HPDE6-E6E7 (cell line): Measurements from ENCODE around the gene TBCK.
"Not testable (repeated sequence)": the region's sequence is repeated elsewhere in the genome, so short reads cannot be mapped to it uniquely, and the experiment has no call there.

Experiments
- DNase-seq: peaks from one replicate; pipeline ENCODE4 v3.0.0; 2011; ENCODE audit warnings: missing footprints; ENCODE audit errors: extremely low spot score

TBCK gene

DNA sequence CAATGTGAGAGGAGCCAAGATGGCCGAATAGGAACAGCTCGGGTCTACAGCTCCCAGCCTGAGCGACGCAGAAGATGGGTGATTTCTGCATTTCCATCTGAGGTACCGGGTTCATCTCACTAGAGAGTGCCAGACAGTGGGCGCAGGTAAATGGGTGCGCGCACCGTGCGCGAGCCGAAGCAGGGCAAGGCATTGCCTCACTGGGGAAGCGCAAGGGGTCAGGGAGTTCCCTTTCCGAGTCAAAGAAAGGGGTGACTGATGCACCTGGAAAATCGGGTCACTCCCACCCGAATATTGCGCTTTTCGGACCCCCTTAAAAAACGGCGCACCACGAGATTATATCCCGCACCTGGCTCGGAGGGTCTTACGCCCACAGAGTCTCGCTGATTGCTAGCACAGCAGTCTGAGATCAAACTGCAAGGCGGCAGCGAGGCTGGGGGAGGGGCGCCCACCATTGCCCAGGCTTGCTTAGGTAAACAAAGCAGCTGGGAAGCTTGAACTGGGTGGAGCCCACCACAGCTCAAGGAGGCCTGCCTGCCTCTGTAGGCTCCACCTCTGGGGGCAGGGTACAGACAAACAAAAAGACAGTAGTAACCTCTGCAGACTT is 196.0 kb downstream of the TBCK start:
- DNase-seq = not testable (repeated sequence)

DNA sequence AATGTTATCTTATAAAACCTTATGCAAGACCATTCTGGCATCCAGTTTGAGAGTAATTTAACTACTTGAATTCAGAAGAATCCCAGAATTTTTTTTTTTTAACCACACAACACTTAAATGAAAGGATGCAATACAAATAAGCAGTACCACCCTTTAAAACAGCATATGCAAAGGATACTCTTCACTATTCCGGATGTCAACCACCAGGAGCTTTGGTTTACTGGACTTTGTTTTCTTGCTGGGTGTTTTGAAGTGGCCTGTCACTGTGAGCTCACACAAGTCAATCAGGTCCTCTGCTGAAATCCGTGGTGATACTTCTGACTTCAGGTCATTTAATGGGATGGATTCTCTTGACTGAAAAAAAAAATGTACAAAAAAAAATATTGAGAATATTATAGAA is 200.0 kb downstream of the TBCK start:
- DNase-seq = no peak

DNA sequence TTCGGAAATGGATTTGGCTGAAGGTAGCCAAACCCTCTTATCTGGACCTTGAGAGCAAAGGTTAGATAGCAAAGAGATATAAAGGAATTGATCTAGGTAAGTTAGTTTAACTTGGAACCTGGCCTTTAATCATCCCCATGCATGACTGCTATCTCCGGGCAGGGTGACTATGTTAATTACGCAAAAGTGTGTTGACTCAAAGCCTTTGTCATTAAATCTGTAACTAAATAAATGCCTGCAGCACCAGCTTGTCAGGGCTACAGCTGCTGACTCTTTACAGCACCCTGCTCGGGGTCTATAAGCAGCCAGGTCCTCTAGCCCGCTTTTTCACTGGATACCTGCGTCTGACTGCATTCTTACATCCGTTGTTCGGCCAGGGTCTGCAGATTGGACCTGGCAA is 201.7 kb downstream of the TBCK start:
- no peak for DNase-seq

DNA sequence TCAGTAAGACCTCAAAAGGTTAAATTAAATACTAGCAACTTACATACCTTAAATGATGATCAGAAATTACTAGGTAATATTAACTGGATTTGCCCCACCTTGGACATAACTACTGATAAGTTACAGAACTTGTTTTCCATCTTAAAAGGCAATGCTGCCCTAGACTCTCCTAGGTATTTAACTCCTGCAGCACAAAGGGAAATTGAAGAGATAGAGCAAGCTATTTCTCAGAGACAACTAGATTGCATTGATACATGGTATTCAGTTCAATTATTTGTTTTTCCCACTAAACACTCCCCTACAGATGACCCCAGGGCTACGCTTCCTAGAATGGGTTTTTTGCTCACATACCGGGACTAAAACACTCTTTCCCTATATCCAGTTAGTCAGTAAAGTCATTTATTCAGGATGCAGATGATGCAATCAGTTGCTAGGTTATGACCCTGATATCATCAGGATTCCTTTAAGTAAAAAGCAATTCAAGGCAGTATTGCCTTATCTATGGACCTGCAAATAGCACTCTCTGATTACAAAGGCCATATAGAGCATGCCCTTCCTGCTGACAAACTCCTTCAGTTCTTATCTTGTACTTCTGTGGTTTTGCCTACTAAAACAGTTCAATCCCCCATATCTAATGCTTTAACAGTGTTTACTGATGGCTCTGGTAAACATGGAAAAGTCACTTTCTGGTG is 204.1 kb downstream of the TBCK start:
- not testable (repeated sequence) for DNase-seq

DNA sequence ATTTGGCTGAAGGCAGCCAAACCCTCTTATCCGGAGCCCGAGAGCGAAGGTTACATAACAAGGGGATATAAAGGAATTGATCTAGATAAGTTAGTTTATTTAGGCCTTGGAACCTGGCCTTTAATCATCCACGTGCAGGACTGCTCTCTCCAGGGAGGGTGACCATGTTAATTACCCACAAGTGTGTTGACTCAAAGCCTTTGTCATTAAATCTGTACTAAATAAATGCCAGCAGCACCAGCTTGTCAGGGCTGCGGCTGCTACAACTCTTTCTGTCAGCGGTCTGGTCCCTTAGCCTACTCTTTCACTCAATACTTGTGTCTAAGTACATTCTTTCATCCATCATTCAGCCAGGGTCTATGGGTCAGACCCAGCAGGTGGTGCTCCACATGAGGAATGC is 206.1 kb downstream of the TBCK start:
- DNase-seq = no peak

DNA sequence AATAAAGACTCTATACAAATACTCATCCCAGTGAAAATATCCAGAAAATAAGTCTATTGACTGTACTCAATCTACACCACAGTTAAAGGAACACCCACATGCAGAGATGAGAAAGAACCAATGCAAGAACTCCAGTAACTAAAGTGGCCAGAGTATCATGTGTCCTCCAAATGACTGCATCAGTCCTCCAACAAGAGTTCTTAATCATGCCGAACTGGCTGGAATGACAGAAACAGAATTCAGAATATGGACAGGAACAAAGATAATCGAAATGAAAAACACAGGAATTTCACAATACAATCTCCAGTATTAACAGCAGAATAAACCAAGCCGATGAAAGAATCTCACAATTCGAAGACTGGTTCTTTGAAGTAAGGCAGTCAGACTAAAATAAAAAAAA is 210.3 kb downstream of the TBCK start:
- DNase-seq = no peak

DNA sequence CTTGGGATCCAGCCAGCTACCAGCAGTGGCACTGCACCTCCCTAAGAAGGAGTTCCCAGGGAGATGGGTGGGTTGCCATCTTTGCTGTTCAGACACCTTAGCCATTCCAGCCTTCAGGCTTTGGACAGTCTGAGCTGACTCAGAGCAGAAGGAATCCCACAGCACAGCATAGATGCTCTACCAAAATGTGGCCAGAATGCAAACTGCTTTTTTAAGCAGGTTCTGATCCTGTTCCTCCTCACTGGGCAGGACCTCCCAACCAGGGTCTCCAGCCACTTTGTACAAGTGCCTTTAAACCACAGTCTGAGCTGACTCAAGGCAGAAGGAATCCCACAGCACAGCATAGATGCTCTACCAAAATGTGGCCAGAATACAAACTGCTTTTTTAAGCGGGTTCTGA is 211.7 kb downstream of the TBCK start:
- DNase-seq = no peak

DNA sequence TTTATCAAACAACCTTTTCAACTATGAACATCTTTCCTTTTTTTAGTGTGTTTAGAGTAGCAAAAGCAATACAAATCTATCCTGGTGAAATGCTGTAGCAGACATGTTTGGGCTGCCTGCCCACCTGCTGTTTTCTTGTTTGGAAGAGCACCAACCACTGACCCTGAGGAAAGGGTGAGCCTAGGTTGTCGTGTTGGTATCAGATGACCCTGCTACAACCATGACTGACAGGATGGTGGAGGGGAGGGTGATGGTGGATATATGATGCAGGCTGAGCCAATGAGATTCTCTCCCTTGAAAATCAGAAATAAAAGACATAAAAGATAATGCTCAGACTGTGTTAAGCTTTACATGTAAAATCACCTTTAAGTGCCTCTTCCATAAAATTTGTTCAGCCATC is 219.6 kb downstream of the TBCK start:
- no peak for DNase-seq

DNA sequence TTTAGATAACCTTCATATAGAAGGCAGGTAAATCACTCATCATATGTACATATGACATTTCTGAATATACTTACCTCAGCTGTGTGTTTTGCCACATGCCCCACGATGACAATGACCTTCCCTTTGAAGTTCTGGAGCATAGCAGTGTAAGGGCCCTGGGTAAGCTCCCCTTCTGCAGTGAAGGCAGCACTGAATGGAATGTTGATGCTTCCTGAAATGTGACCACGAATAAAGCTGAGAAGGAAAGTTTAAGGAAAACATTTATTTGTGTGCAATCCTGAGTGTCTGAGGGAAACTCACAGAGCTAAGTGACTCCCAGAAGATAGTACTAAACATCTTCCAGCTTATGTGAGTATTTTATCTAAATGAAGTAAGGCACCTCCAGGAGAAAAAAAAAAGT is 220.6 kb downstream of the TBCK start:
- DNase-seq = no peak

DNA sequence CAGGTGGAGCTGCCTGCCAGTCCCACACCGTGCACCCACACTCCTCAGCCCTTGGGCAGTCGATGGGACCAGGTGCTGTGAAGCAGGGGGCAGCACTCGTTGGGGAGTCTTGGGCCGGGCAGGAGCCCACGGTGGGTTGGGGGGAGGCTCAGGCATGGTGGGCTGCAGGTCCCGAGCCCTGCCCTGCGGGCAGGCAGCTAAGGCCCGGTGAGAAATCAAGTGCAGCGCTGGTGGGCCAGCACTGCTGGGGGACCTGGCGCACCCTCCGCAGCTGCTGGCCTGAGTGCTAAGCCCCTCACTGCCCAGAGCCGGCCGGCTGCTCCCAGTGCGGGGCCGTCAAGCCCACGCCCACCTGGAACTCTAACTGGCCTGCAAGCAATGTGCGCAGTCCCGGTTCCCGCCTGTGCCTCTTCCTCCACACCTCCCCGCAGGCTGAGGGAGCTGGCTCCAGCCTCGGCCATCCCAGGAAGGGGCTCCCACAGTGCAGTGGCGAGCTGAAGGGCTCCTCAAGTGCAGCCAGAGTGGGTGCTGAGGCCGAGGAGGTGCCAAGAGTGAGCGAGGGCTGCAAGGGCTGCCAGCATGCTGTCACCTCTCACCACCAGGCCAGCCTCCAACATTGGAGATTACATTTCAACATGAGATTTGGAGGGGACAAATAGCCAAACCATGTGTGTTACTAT is 223.5 kb downstream of the TBCK start:
- no peak for DNase-seq

DNA sequence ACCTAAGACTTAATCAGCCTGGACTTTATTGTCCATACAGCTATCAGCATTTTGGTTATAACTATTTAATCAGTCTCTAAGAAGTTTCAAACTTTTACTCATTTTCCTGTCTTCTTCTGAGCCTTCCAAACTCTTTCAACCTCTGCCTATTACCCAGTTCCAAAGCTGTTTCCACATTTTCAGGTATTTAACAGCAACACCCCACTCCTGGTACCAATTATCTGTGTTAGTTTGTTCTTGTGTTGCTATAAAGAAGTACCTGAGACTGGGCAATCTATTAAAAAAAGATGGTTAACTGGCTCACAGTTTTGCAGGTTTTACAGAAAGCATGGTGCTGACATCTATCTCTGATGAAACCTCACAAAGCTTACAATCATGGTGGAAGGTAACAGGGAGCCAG is 225.2 kb downstream of the TBCK start:
- DNase-seq = no peak

DNA sequence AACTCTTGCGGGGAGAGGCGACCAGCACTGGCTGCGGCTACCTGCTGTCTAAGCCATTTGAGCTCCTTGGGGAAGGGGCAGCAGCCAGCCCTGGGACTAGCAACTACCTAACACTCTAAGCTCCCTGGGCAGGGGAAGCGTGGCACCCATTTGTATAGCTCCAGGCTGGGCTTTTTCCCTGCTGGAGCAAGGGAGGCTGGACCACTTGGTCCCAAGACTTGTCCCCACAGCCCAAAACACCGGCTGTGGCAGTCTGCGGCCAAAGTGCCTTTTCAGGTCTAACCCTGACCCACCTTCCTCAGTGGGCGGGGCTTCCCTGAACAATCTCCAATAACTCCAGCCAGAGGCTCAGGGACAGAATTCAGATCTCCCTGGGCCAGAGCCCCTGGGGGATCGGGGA is 232.9 kb downstream of the TBCK start:
- no peak for DNase-seq

DNA sequence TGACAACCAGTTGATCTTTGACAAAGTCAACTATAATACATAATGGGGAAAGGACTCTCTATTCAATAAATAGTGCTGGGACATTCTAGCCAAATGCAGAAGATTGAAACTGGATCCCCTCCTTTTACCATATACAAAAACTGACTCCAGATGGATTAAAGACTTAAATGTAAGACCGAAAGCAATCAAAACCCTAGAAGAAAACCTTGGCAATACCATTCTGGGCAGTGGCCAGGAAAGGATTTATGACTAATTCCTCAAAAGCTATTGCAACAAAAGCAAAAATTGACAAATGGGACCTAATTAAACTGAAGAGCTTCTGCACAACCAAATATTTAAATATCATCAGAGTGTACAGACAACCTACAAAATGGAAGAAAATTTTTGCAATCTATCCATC is 235.6 kb downstream of the TBCK start:
- DNase-seq = no peak

DNA sequence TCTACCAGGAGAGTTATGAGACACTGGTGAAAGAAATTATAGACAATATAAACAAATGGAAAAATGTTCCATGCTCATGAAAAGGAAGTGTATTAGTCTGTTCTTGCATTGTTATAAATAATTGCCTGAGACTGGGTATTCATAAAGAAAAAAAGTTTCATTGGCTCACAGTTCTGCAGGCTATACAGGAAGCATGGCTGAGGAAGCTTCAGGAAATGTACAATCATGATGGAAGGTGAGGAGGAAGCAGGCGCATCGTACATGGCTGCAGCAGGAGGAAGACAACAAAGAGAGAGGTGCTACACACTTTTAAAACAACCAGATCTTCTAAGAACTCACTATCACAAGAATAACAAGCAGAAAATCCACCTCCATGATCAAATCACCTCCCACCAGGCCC is 236.4 kb downstream of the TBCK start:
- DNase-seq = no peak

DNA sequence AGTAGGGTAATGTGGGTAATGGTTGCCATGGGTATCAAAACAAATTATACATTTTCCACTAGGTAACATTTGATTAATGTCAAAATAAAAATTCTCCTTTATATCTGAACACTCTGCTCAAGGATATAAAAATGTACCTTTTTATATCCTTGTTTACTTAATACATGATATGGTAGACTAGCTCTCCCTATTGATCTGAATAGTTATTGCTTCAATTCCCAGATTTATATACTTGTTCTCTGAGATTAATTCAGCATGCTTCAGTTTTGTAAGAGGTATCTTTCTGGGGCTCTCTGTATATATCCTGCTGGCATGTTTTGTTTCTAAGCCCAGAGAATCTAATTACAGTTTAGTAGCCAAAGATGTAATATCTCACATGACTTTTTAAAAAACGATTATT is 251.0 kb downstream of the TBCK start:
- DNase-seq = no peak

DNA sequence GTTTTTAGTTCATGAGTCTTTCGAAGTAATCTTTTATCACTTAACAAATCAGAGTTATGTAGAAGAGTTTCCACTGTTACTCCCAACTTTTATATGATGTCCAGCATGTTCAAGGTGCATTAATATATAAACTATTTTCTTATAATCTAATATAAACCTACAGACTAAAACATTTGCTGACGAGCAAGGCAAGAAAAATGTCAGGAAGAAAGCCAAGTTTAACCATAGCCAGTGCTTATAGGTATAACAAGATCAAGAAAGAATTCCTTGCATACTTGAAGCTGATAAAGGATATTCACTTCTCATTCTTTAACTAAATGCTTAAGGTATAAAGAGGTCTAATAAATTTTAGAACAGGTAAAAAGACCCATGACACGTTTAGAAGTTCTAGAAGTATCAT is 253.0 kb downstream of the TBCK start:
- no peak for DNase-seq

DNA sequence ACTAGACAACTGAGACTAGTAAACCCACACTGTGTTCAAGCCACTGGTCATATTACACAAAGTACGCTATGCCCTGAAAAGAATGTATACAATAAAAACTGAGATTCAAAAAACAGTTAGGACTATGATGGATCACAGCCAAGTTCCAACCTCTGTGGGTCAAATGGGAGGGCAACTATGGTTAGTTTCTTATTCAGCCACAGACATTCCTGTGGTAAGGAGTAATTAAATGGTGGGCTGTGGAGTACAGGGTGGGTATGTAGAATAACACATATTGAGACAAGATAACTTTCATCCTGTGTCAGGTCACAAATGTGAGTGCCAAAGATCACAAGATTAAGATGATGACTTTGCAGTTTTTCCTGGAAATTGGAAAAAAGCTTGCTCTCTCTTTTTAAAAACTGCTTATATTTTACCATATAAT is 253.5 kb downstream of the TBCK start:
- no peak for DNase-seq

DNA sequence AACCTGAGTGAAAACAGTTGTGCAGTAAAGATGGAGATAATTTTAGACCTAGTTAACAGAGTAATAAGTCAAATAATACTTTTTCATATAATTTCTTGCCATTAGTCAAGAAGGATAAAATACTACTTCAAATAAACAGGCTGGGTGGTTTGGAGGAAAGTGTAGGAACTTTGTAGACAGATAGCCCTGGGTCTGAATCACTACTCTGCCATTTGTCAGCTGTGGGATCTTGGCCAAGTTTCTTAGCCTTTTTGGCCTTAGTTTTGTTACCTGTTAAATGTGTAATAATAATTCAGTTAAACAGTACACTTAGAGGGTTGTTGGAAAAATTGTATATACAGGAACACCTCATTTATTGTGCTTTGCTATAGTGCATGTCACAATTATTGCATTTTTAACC is 257.1 kb downstream of the TBCK start:
- DNase-seq = no peak

DNA sequence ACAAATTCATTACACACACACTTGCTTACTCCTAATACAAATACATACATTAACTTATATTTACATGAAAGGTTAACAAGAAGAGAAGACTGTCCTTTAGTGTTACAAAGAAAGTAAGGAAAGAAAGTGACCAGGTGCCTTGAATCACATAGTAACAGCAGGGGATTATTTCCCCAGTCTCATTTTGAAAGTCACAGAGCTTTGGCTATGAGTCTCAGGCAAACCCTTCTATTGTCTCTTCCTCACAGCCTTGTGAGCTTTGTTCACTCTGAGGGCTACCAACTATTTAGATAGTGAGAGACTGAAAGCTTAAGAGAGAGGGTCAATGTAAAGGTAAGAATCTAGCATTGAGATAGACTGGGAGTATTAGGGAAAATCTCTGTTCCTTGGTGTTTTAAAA is 259.1 kb downstream of the TBCK start:
- DNase-seq = no peak

DNA sequence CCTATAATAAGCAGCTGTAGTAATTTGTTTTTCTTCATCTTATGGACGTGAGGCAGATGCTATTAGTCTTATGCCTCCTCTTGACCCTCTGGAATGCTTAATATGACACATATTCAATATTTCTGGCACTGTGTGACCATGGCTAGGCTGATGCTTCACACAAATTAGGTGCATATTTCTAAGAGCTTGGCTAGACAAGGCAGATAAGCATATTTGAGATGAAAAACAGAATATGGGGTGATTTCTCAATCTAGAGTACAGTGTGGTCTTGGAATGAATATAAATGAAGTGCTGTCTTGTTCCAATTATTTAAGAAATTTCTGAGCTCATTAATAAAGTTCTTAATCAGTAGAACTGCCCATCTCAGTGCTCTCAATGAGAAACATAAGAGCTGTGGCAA is 264.5 kb downstream of the TBCK start:
- no peak for DNase-seq

DNA sequence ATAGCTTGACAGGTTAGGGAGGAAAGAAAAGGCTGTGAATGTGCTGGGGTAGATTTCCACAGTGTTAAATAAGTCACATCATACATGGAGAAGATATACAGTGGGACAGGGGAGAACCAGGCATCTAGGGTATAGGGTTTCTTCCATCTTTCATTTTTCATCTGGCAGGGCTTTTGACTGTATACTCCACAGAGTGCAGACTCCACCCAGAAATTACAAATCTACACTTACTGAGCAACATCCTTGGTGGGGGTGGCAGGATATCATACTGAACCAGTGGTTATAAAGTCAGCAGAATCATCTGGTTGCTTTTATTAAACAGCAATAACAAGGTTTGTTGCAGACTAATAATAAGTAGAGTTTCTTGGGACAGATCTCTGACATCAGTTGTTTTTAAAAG is 266.5 kb downstream of the TBCK start:
- DNase-seq = no peak

DNA sequence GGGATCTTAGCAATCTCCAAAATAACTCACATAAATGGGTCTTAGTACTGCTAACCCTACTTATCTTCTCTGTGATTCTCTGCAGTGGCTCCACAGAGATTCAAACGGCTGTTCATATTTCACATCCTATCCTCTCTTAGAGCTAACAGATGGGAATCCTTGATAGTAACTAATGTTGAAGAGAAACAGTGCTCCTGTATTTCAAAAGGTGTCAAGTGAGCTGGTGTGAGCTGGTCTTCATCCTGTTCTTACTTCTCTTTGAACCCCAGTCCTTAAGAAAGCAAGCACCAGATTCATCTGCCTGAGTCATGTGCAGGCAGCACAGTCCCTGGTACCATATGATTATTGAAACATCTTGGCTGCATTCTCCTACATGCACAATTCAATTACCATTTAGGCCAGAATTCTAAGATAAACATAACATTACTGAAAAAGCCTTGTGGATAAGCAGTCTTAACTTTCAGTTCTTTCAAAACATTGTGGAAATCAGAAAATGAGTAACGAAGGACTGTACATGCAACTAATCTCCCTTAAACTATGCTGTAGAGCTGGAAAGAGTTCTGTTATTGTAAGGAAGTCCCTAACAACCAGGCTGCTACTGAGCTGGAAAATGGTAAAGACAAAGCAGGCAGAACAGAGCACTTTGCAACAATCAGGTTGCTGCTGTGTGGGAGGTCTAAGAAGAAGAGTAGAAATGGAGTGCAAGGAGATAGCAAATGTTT is 267.6 kb downstream of the TBCK start:
- no peak for DNase-seq

DNA sequence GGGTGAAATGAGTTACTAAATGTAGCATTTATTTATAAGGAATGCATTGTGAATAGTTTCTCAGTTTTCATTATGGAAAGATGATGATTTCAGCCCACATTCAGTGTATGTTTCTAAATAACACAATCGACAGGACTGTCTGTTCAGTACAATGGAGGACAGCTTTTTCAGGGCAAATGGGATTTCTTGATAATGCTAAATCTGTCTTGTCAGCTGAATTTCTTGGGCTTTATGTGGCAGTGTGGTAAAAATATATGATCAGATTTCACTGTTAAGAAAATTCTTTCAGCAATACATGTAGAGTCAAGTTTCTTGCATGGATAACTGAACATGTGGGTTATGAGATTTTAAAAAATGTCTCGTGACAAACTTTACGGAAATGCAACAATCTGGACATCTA is 269.9 kb downstream of the TBCK start:
- no peak for DNase-seq
